Measurements from ENCODE around the gene CCDC150. TPM values are rescaled to one million over a fixed set of nuclear protein-coding genes. Genes with fewer than 3 reads are reported as not detected.

The CCDC150 gene
- total RNA-seq, 1 experiment from 2014 or later = 3.5 TPM

- no peaks in the 10 kb centered on the region for H3K27me3 ChIP-seq
- no peak for DNase-seq
- H3K9me3 ChIP-seq = no peaks in the 10 kb centered on the region
- no peak overlapping the region for H3K4me3 ChIP-seq
- H3K36me3 ChIP-seq = no peaks in the 10 kb centered on the region
These were observed 28.7 kb upstream of the CCDC150 start for GRCh38 chr2:196610796-196611195.

GRCh38 chr2:196613302-196613701 lies 26.2 kb upstream of the CCDC150 start:
- H3K27me3 ChIP-seq = no peaks in the 10 kb centered on the region
- no peaks in the 10 kb centered on the region for H3K9me3 ChIP-seq
- no peaks in the 10 kb centered on the region for H3K36me3 ChIP-seq
- no peak overlapping the region for H3K4me3 ChIP-seq
- DNase-seq = no peak

GRCh38 chr2:196617430-196617829 lies 22.1 kb upstream of the CCDC150 start:
- H3K4me3 ChIP-seq = no peak overlapping the region
- no peaks in the 10 kb centered on the region for H3K36me3 ChIP-seq
- H3K27me3 ChIP-seq = no peaks in the 10 kb centered on the region
- no peaks in the 10 kb centered on the region for H3K9me3 ChIP-seq
- no peak for DNase-seq

GRCh38 chr2:196618661-196619060 lies 20.9 kb upstream of the CCDC150 start:
- Histone ChIP-seq H3K36me3 (no peaks in the 10 kb centered on the region), H3K9me3 (no peaks in the 10 kb centered on the region), H3K4me3 (no peak overlapping the region), H3K27me3 (no peaks in the 10 kb centered on the region)
- no peak for DNase-seq

- Histone ChIP-seq H3K9me3 (peaks cover 5% of the 10 kb centered on the region; the same call in 1 of the 2 replicates), H3K36me3 (no peaks in the 10 kb centered on the region), H3K4me3 (no peak overlapping the region), H3K27me3 (no peaks in the 10 kb centered on the region)
- DNase-seq = no peak
These were observed 9.0 kb upstream of the CCDC150 start for GRCh38 chr2:196630531-196630930.

DNA sequence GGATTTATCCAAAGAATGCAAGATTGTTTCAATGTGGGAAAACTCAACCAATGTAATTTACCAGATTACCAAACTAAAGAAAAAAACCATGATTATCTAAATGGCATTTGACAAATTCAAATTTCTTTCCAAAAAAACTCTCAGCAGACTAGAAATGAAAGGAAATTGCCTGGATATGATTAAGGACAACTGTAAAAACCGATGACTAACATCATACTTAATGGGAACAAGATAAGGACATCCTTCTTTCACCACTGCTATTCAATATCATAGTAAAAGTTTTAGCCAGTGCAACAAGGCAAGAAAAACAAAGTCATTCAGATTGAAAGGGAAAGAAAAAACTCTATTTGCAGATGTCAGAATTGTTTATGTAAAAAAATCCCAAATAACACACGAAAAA lies 4.4 kb upstream of the CCDC150 start:
- peaks cover 5% of the 10 kb centered on the region; the same call in 1 of the 2 replicates for H3K9me3 ChIP-seq
- H3K27me3 ChIP-seq = no peaks in the 10 kb centered on the region
- DNase-seq = no peak
- H3K36me3 ChIP-seq = no peaks in the 10 kb centered on the region
- no peak overlapping the region for H3K4me3 ChIP-seq

DNA sequence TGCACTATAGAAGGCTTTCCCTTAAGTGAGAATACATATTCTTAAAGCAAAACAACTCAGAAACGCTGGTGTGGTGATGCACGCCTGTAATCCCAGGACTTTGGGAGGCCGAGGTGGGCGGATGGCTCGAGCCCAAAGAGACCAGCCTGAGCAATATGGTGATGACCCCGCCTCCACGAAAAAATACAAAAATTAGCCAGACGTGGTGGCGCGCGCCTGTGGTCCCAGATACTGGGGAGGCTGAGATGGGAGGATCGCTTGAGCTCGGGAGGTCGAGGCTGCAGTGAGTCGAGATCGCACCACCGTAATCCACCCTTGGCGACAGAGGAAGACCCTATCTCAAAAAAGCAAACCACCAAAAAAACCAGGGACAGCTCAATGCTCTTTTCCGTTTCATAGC lies 750 bp upstream of the CCDC150 start:
- peak overlapping the region; percentile 92 for H3K4me3 ChIP-seq
- H3K9me3 ChIP-seq = no peaks in the 10 kb centered on the region
- peaks cover 3% of the 10 kb centered on the region; the same call in 1 of the 2 replicates for H3K36me3 ChIP-seq
- no peaks in the 10 kb centered on the region for H3K27me3 ChIP-seq
- DNase-seq = no peak

GRCh38 chr2:196640031-196640548 lies 575 bp downstream of the CCDC150 start:
- Histone ChIP-seq H3K4me3 (peak overlapping the region; percentile 92), H3K27me3 (no peaks in the 10 kb centered on the region), H3K36me3 (peaks cover 3% of the 10 kb centered on the region; the same call in 1 of the 2 replicates), H3K9me3 (no peaks in the 10 kb centered on the region)
- no peak for DNase-seq

GRCh38 chr2:196649202-196649601 lies 9.7 kb downstream of the CCDC150 start:
- Histone ChIP-seq H3K27me3 (no peaks in the 10 kb centered on the region), H3K36me3 (peaks cover 27% of the 10 kb centered on the region)
- DNase-seq = no peak

DNA sequence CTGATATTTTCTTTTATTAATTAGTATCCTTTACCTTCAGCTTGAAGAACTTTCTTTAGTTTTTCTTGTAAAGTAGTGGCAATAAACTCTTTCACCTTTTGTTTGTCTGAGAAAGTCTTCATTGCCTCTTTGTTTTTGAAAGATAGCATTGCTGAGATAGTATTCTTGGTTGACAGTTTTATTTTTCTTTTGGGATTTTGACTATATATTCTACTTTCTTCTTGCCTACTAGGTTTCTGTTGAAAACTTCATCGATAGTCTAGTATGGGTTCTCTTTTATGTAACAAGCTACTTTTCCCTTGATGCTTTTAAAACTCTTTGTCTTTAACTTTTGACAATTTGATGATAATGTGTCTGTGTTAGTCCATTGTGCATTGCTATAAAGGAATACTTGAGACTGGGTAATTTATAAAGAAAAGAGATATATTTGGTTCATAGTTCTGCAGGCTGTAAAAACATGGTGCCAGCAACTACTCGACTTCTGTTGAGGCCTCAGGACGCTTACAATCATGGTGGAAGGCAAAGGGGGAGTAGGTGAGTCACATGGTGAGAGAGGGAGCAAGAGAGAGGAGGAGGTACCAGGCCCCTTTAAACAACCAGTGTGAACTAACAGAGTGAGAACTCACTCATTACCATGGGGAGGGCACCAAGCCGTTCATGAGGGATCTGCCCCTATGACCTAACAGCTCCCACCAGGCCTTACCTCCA lies 12.0 kb downstream of the CCDC150 start:
- DNase-seq = no peak
- no peaks in the 10 kb centered on the region for H3K27me3 ChIP-seq
- peaks cover 47% of the 10 kb centered on the region for H3K9me3 ChIP-seq

More at GRCh38 chr2:196649202-196649601, 9.7 kb downstream of the CCDC150 start:
- Histone ChIP-seq H3K4me3 (no peak overlapping the region), H3K9me3 (peaks cover 47% of the 10 kb centered on the region)

GRCh38 chr2:196652869-196653268 lies 13.4 kb downstream of the CCDC150 start:
- H3K9me3 ChIP-seq = peaks cover 47% of the 10 kb centered on the region
- peaks cover 32% of the 10 kb centered on the region for H3K36me3 ChIP-seq
- no peak overlapping the region for H3K4me3 ChIP-seq
- H3K27me3 ChIP-seq = no peaks in the 10 kb centered on the region
- no peak for DNase-seq

More for the DNA sequence above, 12.0 kb downstream of the CCDC150 start:
- H3K4me3 ChIP-seq = no peak overlapping the region
- peaks cover 27% of the 10 kb centered on the region for H3K36me3 ChIP-seq

GRCh38 chr2:196653843-196654242 lies 14.3 kb downstream of the CCDC150 start:
- Histone ChIP-seq H3K36me3 (peaks cover 32% of the 10 kb centered on the region), H3K4me3 (no peak overlapping the region), H3K9me3 (peaks cover 42% of the 10 kb centered on the region), H3K27me3 (no peaks in the 10 kb centered on the region)
- no peak for DNase-seq

- DNase-seq = no peak
- Histone ChIP-seq H3K9me3 (peaks cover 28% of the 10 kb centered on the region), H3K36me3 (peaks cover 27% of the 10 kb centered on the region), H3K27me3 (no peaks in the 10 kb centered on the region), H3K4me3 (no peak overlapping the region)
These were observed 16.2 kb downstream of the CCDC150 start for GRCh38 chr2:196655761-196656160.

GRCh38 chr2:196657333-196657732 lies 17.8 kb downstream of the CCDC150 start:
- DNase-seq = no peak
- no peaks in the 10 kb centered on the region for H3K27me3 ChIP-seq
- H3K4me3 ChIP-seq = no peak overlapping the region
- peaks cover 16% of the 10 kb centered on the region for H3K36me3 ChIP-seq
- peaks cover 13% of the 10 kb centered on the region for H3K9me3 ChIP-seq

GRCh38 chr2:196659844-196660243 lies 20.3 kb downstream of the CCDC150 start:
- H3K27me3 ChIP-seq = no peaks in the 10 kb centered on the region
- no peak overlapping the region for H3K4me3 ChIP-seq
- H3K36me3 ChIP-seq = peaks cover 12% of the 10 kb centered on the region
- H3K9me3 ChIP-seq = no peaks in the 10 kb centered on the region
- no peak for DNase-seq

DNA sequence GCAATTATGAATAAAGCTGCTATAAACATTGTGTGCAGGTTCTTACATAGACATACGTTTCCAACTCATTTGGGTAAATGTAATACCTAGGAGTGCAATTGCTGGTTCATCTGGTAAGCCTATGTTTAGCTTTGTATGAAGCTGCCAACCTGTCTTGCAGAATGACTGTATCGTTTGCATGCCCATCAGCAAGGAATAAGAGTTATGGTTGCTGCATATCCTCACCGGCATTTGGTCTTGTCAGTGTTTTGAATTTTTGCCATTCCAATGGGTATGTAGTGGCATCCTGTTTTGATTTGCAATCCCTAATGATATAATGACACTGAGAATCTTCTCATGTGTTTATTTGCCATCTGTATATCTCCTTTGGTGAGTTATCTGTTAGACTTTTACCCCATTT lies 20.7 kb downstream of the CCDC150 start:
- Histone ChIP-seq H3K36me3 (peaks cover 12% of the 10 kb centered on the region), H3K9me3 (no peaks in the 10 kb centered on the region), H3K4me3 (no peak overlapping the region), H3K27me3 (no peaks in the 10 kb centered on the region)
- peak; percentile 45 for DNase-seq

DNA sequence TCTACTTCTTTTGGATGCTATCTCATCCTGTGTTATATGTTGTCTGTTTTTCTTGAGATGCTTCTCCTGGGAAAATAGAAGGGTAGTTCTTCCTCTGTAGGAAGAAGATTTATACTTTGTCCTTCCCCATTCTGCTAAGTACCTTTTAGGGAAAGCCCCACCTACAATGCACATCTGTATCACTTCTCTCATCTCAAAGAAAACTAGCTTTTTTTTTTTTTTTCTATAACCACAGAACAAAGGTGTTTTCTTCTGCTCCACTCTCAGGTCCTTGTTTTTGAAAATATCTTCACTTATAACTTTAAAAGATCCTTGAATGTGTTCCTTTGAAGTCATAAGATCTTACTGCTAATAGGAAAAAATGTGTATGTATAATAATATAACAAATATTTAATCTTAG lies 30.8 kb downstream of the CCDC150 start:
- no peak for DNase-seq
- H3K36me3 ChIP-seq = no peaks in the 10 kb centered on the region; the same call in none of the 2 replicates
- no peak overlapping the region for H3K4me3 ChIP-seq
- H3K27me3 ChIP-seq = no peaks in the 10 kb centered on the region
- no peaks in the 10 kb centered on the region for H3K9me3 ChIP-seq

DNA sequence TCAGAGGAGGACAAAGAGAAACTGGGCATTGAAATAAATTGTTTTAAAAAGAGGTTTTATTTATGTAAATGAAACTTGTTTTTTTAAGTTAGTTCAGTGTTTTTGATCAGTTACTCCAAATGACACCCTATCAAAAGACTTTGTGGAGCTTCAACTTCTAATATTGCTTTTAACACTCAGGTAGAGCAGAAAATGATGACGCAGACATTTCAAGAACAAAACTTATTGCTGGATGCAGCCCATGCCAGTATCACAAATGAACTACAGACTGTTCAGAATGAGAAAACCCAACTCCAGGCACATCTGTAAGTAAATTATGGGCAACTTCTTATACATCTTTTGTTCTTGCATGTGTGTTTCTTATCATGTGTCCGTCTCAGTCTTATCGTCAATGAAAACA lies 36.4 kb downstream of the CCDC150 start:
- Histone ChIP-seq H3K36me3 (peaks cover 11% of the 10 kb centered on the region), H3K27me3 (no peaks in the 10 kb centered on the region), H3K9me3 (no peaks in the 10 kb centered on the region), H3K4me3 (no peak overlapping the region)
- no peak for DNase-seq
